Astrocyte (in vitro differentiated cells and primary cell): ENCODE results near the gene MAPK10. TPM values are rescaled to one million over a fixed set of nuclear protein-coding genes. Genes with fewer than 3 reads are reported as not detected.

Experiments used
- DNase-seq: peaks from one replicate; pipeline ENCODE4 v3.0.0-alpha.2; 2010; ENCODE audit warnings: low read depth
- FAIRE-seq: peaks from 2 replicates; lab custom pipeline; 2011; peaks lifted over from hg19 to GRCh38; lab: Jason Lieb, UNC
- H2AFZ ChIP-seq: 2 replicates; pipeline ENCODE4 v1.6.0; 2012; ENCODE audit warnings: low read depth, low read length, inconsistent platforms
- H3K27ac ChIP-seq: 2 replicates; pipeline ENCODE4 v1.5.1; 2011; ENCODE audit warnings: low read depth, low read length, inconsistent platforms
- H3K27me3 ChIP-seq: 2 replicates; pipeline ENCODE4 v1.6.0; 2011; ENCODE audit warnings: low read length, inconsistent platforms; ENCODE audit not compliant: insufficient read depth
- H3K36me3 ChIP-seq: 2 replicates; pipeline ENCODE4 v1.5.1; 2011; ENCODE audit warnings: low read length, inconsistent platforms; ENCODE audit not compliant: insufficient read depth
- H3K4me1 ChIP-seq: 2 replicates; pipeline ENCODE4 v1.5.1; 2011; ENCODE audit warnings: low read length, inconsistent platforms; ENCODE audit not compliant: insufficient read depth
- H3K4me2 ChIP-seq: 2 replicates; pipeline ENCODE4 v1.6.0; 2012; ENCODE audit warnings: low read length, inconsistent platforms
- H3K4me3 ChIP-seq: 2 replicates; pipeline ENCODE4 v1.5.1; 2011; ENCODE audit warnings: low read depth, mild to moderate bottlenecking, low read length, inconsistent platforms; ENCODE audit not compliant: insufficient read depth
- H3K79me2 ChIP-seq: 2 replicates; pipeline ENCODE4 v1.6.0; 2012; ENCODE audit warnings: mild to moderate bottlenecking, low read length, inconsistent platforms; ENCODE audit not compliant: insufficient read depth
- H3K9ac ChIP-seq: 2 replicates; pipeline ENCODE4 v1.6.0; 2012; ENCODE audit warnings: mild to moderate bottlenecking, low read length, inconsistent platforms
- H3K9me3 ChIP-seq: 2 replicates; pipeline ENCODE4 v1.5.1; 2012; ENCODE audit warnings: low read depth, mild to moderate bottlenecking, low read length, inconsistent platforms; ENCODE audit not compliant: insufficient read depth
- H4K20me1 ChIP-seq: 2 replicates; pipeline ENCODE4 v1.6.0; 2012; ENCODE audit warnings: low read length, inconsistent platforms; ENCODE audit not compliant: insufficient read depth
- H3K27ac Mint-ChIP-seq: one replicate; pipeline ENCODE4 v1.8.0; 2021; ENCODE audit warnings: mild to moderate bottlenecking, mixed read lengths; ENCODE audit not compliant: unreplicated experiment
- H3K27me3 Mint-ChIP-seq: one replicate; pipeline ENCODE4 v1.8.0; 2021; ENCODE audit warnings: low read depth, mixed read lengths; ENCODE audit not compliant: unreplicated experiment
- H3K36me3 Mint-ChIP-seq: one replicate; pipeline ENCODE4 v1.8.0; 2021; ENCODE audit warnings: low read depth, mixed read lengths; ENCODE audit not compliant: unreplicated experiment
- H3K4me1 Mint-ChIP-seq: one replicate; pipeline ENCODE4 v1.8.0; 2021; ENCODE audit warnings: low read depth, mixed read lengths; ENCODE audit not compliant: unreplicated experiment
- H3K4me3 Mint-ChIP-seq: one replicate; pipeline ENCODE4 v1.8.0; 2021; ENCODE audit warnings: mild to moderate bottlenecking, moderate library complexity, mixed read lengths; ENCODE audit not compliant: unreplicated experiment
- H3K9me3 Mint-ChIP-seq: one replicate; pipeline ENCODE4 v1.8.0; 2021; ENCODE audit warnings: mild to moderate bottlenecking, mixed read lengths; ENCODE audit not compliant: unreplicated experiment
- CTCF ChIP-seq: IDR thresholded peaks from 2 replicates; pipeline ENCODE4 v1.5.1; 2011; ENCODE audit warnings: low read depth, mild to moderate bottlenecking, inconsistent platforms, low read length, moderate library complexity; ENCODE audit not compliant: insufficient read depth
- EZH2 ChIP-seq: IDR thresholded peaks from 2 replicates; pipeline ENCODE4 v1.6.1; 2012; ENCODE audit warnings: mild to moderate bottlenecking, low read length, inconsistent platforms; ENCODE audit not compliant: insufficient read depth
- total RNA-seq: library from RNA; stranded (reverse); gene quantifications from 2 replicates; pipeline ENCODE4 v1.2.1, GENCODE V29; 2021

The MAPK10 gene
- total RNA-seq, 1 donor from 2014 or later = 7.5 TPM

- H3K4me1 Mint-ChIP-seq = no peaks in the 10 kb centered on the region
- no peaks in the 10 kb centered on the region for H3K36me3 ChIP-seq
- no peak overlapping the region for H3K4me2 ChIP-seq
- no peaks in the 10 kb centered on the region for H3K9me3 Mint-ChIP-seq
- H3K9me3 ChIP-seq = no peaks in the 10 kb centered on the region
- peaks cover 3% of the 10 kb centered on the region for H3K27me3 Mint-ChIP-seq
- no peak for TF ChIP-seq EZH2
- TF ChIP-seq CTCF = no peak
- DNase-seq = no peak
- no peak overlapping the region for H3K27ac Mint-ChIP-seq
- no peak overlapping the region for H2AFZ ChIP-seq
- no peak overlapping the region for H3K4me3 Mint-ChIP-seq
- no peak overlapping the region for H3K27ac ChIP-seq
- no peak for FAIRE-seq
- no peak overlapping the region for H3K4me3 ChIP-seq
- no peaks in the 10 kb centered on the region for H3K27me3 ChIP-seq
- no peaks in the 10 kb centered on the region for H3K79me2 ChIP-seq
- H4K20me1 ChIP-seq = no peaks in the 10 kb centered on the region
- H3K36me3 Mint-ChIP-seq = no peaks in the 10 kb centered on the region
- no peak overlapping the region for H3K9ac ChIP-seq
- no peaks in the 10 kb centered on the region for H3K4me1 ChIP-seq
Observed at GRCh38 chr4:86274642-86275041, 85.2 kb downstream of the MAPK10 start.

GRCh38 chr4:86272669-86273068, 87.2 kb downstream of the MAPK10 start:
- Histone ChIP-seq H3K9ac (no peak overlapping the region), H3K27me3 (no peaks in the 10 kb centered on the region), H3K4me1 (no peaks in the 10 kb centered on the region), H4K20me1 (no peaks in the 10 kb centered on the region), H3K9me3 (no peaks in the 10 kb centered on the region), H3K27ac (no peak overlapping the region), H2AFZ (no peak overlapping the region), H3K4me2 (no peak overlapping the region), H3K4me3 (no peak overlapping the region), H3K36me3 (no peaks in the 10 kb centered on the region), H3K79me2 (no peaks in the 10 kb centered on the region)
- H3K9me3 Mint-ChIP-seq = no peaks in the 10 kb centered on the region
- H3K27ac Mint-ChIP-seq = no peak overlapping the region
- no peaks in the 10 kb centered on the region for H3K4me1 Mint-ChIP-seq
- FAIRE-seq = peak; percentile 5
- H3K36me3 Mint-ChIP-seq = no peaks in the 10 kb centered on the region
- TF ChIP-seq CTCF = no peak
- TF ChIP-seq EZH2 = no peak
- no peak for DNase-seq
- H3K27me3 Mint-ChIP-seq = peaks cover 3% of the 10 kb centered on the region
- H3K4me3 Mint-ChIP-seq = no peak overlapping the region

GRCh38 chr4:86271057-86271456, 88.8 kb downstream of the MAPK10 start:
- no peaks in the 10 kb centered on the region for H3K4me1 Mint-ChIP-seq
- no peak for DNase-seq
- H4K20me1 ChIP-seq = no peaks in the 10 kb centered on the region
- H3K36me3 ChIP-seq = no peaks in the 10 kb centered on the region
- TF ChIP-seq EZH2 (no peak), CTCF (no peak)
- no peak overlapping the region for H3K27ac Mint-ChIP-seq
- H3K4me3 ChIP-seq = no peak overlapping the region
- no peaks in the 10 kb centered on the region for H3K4me1 ChIP-seq
- H3K9me3 Mint-ChIP-seq = no peaks in the 10 kb centered on the region
- H3K4me2 ChIP-seq = no peak overlapping the region
- no peak for FAIRE-seq
- H3K27ac ChIP-seq = no peak overlapping the region
- no peaks in the 10 kb centered on the region for H3K27me3 Mint-ChIP-seq
- H3K27me3 ChIP-seq = no peaks in the 10 kb centered on the region
- no peaks in the 10 kb centered on the region for H3K79me2 ChIP-seq
- H2AFZ ChIP-seq = no peak overlapping the region
- no peak overlapping the region for H3K9ac ChIP-seq
- H3K4me3 Mint-ChIP-seq = no peak overlapping the region
- no peaks in the 10 kb centered on the region for H3K9me3 ChIP-seq
- no peaks in the 10 kb centered on the region for H3K36me3 Mint-ChIP-seq
